Panc1 (cell line): ENCODE measurements around the gene CRY2. TPM values are rescaled to one million over a fixed set of nuclear protein-coding genes. Genes with fewer than 3 reads are reported as not detected.
A peak's percentile ranks its signal among the peaks of the same experiment; 100 is the strongest.

Experiments
- ATAC-seq: fragments of 200-7000 bp; cut with Tn5 transposase; 2 replicates; pipeline ENCODE4 v1.9.1; 2020; ENCODE audit warnings: mild to moderate bottlenecking, moderate library complexity
- BruUV-seq: library from RNA; stranded (reverse); fragments of 400-500 nt; replicated peaks from 2 replicates; lab custom pipeline; 2021; lab: Mats Ljungman, UMichigan
- CTCF ChIA-PET: fragments of 300-600 bp; sonication (Branson Sonifier 250); formaldehyde crosslinking; loops from one replicate; lab custom pipeline; 2022; ENCODE audit warnings: antibody characterized with exemption; lab: Charles Lee
- POLR2A ChIA-PET: fragments of 300-600 bp; sonication (Branson Sonifier 250); formaldehyde crosslinking; loops from one replicate; lab custom pipeline; 2022; ENCODE audit warnings: antibody characterized with exemption; lab: Charles Lee
- DNase-seq: peaks from one replicate; pipeline ENCODE4 v3.0.0-alpha.2; 2010; ENCODE audit warnings: low read depth, low spot score
- H3K27ac ChIP-seq: 2 replicates; pipeline ENCODE4 v1.5.1; 2011; ENCODE audit warnings: mild to moderate bottlenecking, low read length, inconsistent platforms
- H3K27me3 ChIP-seq: fragments of 200-500 bp; sonication (Bioruptor generic); 2 replicates; pipeline ENCODE4 v1.6.0; 2014; ENCODE audit warnings: low read length, inconsistent platforms; ENCODE audit not compliant: control insufficient read depth, insufficient read depth
- H3K36me3 ChIP-seq: fragments of 200-500 bp; sonication (Bioruptor generic); 2 replicates; pipeline ENCODE4 v1.5.1; 2014; ENCODE audit warnings: inconsistent platforms, mild to moderate bottlenecking, low read length, moderate library complexity; ENCODE audit not compliant: control insufficient read depth, insufficient read depth
- H3K4me1 ChIP-seq: 2 replicates; pipeline ENCODE4 v1.5.1; 2011; ENCODE audit warnings: inconsistent platforms, mild to moderate bottlenecking, low read length, moderate library complexity; ENCODE audit not compliant: control insufficient read depth, insufficient read depth
- H3K4me3 ChIP-seq, 2 experiments: 2 replicates each; pipeline ENCODE4 v1.5.1; 2011 to 2012; ENCODE audit warnings: low read depth in 2 of 2, low read length in 2 of 2, mild to moderate bottlenecking in 2 of 2, inconsistent platforms in 1 of 2, moderate library complexity in 1 of 2
- H3K9me3 ChIP-seq: fragments of 200-500 bp; sonication (Bioruptor generic); 2 replicates; pipeline ENCODE4 v1.5.1; 2014; ENCODE audit warnings: low read depth, mild to moderate bottlenecking, inconsistent platforms, low read length, moderate library complexity; ENCODE audit not compliant: control insufficient read depth, insufficient read depth
- CTCF ChIP-seq: fragments of 450-650 bp; IDR thresholded peaks from 2 replicates; pipeline ENCODE4 v1.5.1; 2017; ENCODE audit warnings: mild to moderate bottlenecking
- POLR2AphosphoS5 ChIP-seq: IDR thresholded peaks from 2 replicates; pipeline ENCODE4 v1.6.1; 2012; ENCODE audit warnings: mild to moderate bottlenecking, low read depth, low read length, moderate library complexity
- SIN3A ChIP-seq: IDR thresholded peaks from 2 replicates; pipeline ENCODE4 v1.6.1; 2012; ENCODE audit warnings: low read depth, mild to moderate bottlenecking, low read length, moderate library complexity, borderline replicate concordance; ENCODE audit not compliant: insufficient read depth
- TCF7L2 ChIP-seq: IDR thresholded peaks from 2 replicates; pipeline ENCODE4 v1.6.1; 2011; ENCODE audit warnings: mild to moderate bottlenecking, low read depth, low read length, inconsistent platforms
- in situ Hi-C: cut with HindIII; loops from 2 replicates; pipeline ENCODE4 v1.10.0; 2016; ENCODE audit warnings: low sequenced_read_pairs, low pct_unique_long_range_greater_than_20kb
- intact Hi-C: fragments of 100-400 bp; cut with micrococcal nuclease; formaldehyde crosslinking; loops from one replicate; pipeline ENCODE4 v1.10.0; 2022; ENCODE audit not compliant: unreplicated experiment
- total RNA-seq: library from RNA; stranded (reverse); gene quantifications from one replicate; pipeline ENCODE4 v1.2.1, GENCODE V29; 2021; ENCODE audit not compliant: unreplicated experiment
- TF ChIP-seq, protein P1 (sequence below), 2 experiments: IDR thresholded peaks; 2 replicates each; pipeline ENCODE4 v1.6.1; 2011 to 2012; ENCODE audit warnings: low read depth in 2 of 2, control low read depth in 1 of 2, low read length in 1 of 2, mild to moderate bottlenecking in 1 of 2, moderate library complexity in 1 of 2; ENCODE audit not compliant: insufficient read depth in 1 of 2

The CRY2 gene
- total RNA-seq, 1 experiment from 2014 or later, result 14.6 TPM

GRCh38 chr11:45844822-45845578 is 2.3 kb upstream of the CRY2 start:
- no peaks in the 10 kb centered on the region; the same call in 1 of the 2 replicates for H3K36me3 ChIP-seq
- intact Hi-C loops (no loop called here), in situ Hi-C loops (no loop called here)
- H3K4me3 ChIP-seq, result no peak overlapping the region
- DNase-seq (no peak), ATAC-seq (no peak)
- peaks cover 10% of the 10 kb centered on the region for H3K4me1 ChIP-seq
- BruUV-seq, result no TSS peak
- TF ChIP-seq SIN3A (no peak), POLR2AphosphoS5 (no peak)
- no peak overlapping the region for H3K27ac ChIP-seq
- ChIA-PET POLR2A (interaction anchor here (0.6 kb wide), 1 partner anchor 73 kb away, joined by 3 read pairs; the partner anchor contains the start of gene PEX16), CTCF (interaction anchor here (0.6 to 0.7 kb wide), 2 partner anchors 105 to 143 kb away, joined by 3 to 6 read pairs; no protein-coding TSS in a partner anchor)
- H3K9me3 ChIP-seq, result no peaks in the 10 kb centered on the region
- peaks cover 7% of the 10 kb centered on the region; the same call in 1 of the 2 replicates for H3K27me3 ChIP-seq

DNA sequence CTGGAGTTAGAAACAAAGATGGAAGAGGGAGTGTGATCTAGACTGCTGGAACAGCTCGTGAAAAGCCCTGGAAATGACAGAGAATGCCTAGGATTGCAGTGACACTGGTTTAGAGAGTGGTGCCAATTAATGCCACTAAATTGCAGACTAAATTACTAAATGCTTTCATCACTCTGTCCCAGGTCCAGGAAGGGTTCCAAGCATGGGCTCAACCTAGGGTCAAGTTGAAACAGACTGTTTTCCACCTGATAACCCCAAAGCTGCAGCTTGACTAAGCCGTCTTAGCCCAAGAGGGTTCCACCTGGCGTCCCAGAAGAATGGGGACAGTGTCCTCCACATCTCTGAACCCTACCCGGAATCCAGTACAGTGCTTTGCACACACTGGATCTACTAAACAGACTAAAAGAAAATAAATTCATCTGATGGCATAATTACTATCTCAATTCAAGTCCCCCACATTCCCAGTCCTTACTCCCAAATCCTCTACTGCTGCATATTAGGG is 1.1 kb upstream of the CRY2 start:
- no peak overlapping the region for H3K27ac ChIP-seq
- no peak for DNase-seq
- peaks cover 7% of the 10 kb centered on the region; the same call in 1 of the 2 replicates for H3K27me3 ChIP-seq
- no TSS peak for BruUV-seq
- ChIA-PET CTCF (no interaction called here), POLR2A (no interaction called here)
- H3K4me1 ChIP-seq, result peaks cover 10% of the 10 kb centered on the region
- TF ChIP-seq TCF7L2 (no peak), SIN3A (no peak), CTCF (no peak), POLR2AphosphoS5 (no peak)
- TF ChIP-seq, protein P1, sequence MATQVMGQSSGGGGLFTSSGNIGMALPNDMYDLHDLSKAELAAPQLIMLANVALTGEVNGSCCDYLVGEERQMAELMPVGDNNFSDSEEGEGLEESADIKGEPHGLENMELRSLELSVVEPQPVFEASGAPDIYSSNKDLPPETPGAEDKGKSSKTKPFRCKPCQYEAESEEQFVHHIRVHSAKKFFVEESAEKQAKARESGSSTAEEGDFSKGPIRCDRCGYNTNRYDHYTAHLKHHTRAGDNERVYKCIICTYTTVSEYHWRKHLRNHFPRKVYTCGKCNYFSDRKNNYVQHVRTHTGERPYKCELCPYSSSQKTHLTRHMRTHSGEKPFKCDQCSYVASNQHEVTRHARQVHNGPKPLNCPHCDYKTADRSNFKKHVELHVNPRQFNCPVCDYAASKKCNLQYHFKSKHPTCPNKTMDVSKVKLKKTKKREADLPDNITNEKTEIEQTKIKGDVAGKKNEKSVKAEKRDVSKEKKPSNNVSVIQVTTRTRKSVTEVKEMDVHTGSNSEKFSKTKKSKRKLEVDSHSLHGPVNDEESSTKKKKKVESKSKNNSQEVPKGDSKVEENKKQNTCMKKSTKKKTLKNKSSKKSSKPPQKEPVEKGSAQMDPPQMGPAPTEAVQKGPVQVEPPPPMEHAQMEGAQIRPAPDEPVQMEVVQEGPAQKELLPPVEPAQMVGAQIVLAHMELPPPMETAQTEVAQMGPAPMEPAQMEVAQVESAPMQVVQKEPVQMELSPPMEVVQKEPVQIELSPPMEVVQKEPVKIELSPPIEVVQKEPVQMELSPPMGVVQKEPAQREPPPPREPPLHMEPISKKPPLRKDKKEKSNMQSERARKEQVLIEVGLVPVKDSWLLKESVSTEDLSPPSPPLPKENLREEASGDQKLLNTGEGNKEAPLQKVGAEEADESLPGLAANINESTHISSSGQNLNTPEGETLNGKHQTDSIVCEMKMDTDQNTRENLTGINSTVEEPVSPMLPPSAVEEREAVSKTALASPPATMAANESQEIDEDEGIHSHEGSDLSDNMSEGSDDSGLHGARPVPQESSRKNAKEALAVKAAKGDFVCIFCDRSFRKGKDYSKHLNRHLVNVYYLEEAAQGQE (IDR thresholded peaks at IDR 0.05; ENCODE audit: insufficient read depth in 1 of 2, low read depth in 2 of 2, low read length in 1 of 2), result no peak
- H3K36me3 ChIP-seq, result no peaks in the 10 kb centered on the region; the same call in 1 of the 2 replicates
- in situ Hi-C loops, result no loop called here
- intact Hi-C loops, result no loop called here
- ATAC-seq, result no peak
- peak overlapping the region; percentile 78 to 92; a peak in 2 of 4 replicates for H3K4me3 ChIP-seq
- H3K9me3 ChIP-seq, result no peaks in the 10 kb centered on the region
